Measurements from ENCODE around the gene OBSCN. TPM values are rescaled to one million over a fixed set of nuclear protein-coding genes. Genes with fewer than 3 reads are reported as not detected.

The OBSCN gene
- total and polyA plus RNA-seq, 10 of the 15 experiments (the other 5 are each of a cell fraction or from before 2014, with no cell fraction given), result 0.01 to 0.36 (median 0.08) TPM; not detected in 2

GRCh38 chr1:228308085-228308601 is 100.3 kb downstream of the OBSCN start (continued):
- TF ChIP-seq ZNF687 (IDR thresholded peaks at IDR 0.05) (no peak), MYC (IDR thresholded peaks at IDR 0.05; ENCODE audit: insufficient read depth, insufficient read length, insufficient replicate concordance, low read length, severe bottlenecking) (no peak), NFXL1 (IDR thresholded peaks at IDR 0.05; ENCODE audit: borderline replicate concordance) (no peak), CBFB (IDR thresholded peaks at IDR 0.05; ENCODE audit: low read depth) (no peak), ZNF592 (IDR thresholded peaks at IDR 0.05) (no peak), PRDM15 (CRISPR knock-in tag; IDR thresholded peaks at IDR 0.05) (no peak), RB1 (IDR thresholded peaks at IDR 0.05; ENCODE audit: borderline replicate concordance) (no peak), ATF2 (IDR thresholded peaks at IDR 0.05; ENCODE audit: low read length) (no peak), YBX1 (IDR thresholded peaks at IDR 0.05) (no peak), USF1 (IDR thresholded peaks at IDR 0.05; ENCODE audit: borderline replicate concordance, extremely low read length, insufficient read depth, low read depth, low read length) (no peak)
